NCI-H2227 treated with DMSO at 0.1 percent for 48 hours (cell line): ENCODE data around the gene ZBTB46.
"Not testable (repeated sequence)": the region's sequence is repeated elsewhere in the genome, so short reads cannot be mapped to it uniquely, and the experiment has no call there.

Experiments used
- DNase-seq: peaks from one replicate; lab custom pipeline; 2025; lab: John Stamatoyannopoulos, UW

Gene ZBTB46

GRCh38 chr20:63734946-63735858 is 95.9 kb downstream of the ZBTB46 start:
- DNase-seq: no peak

GRCh38 chr20:63734111-63734945 is 96.7 kb downstream of the ZBTB46 start:
- no peak for DNase-seq

GRCh38 chr20:63733579-63734081 is 97.4 kb downstream of the ZBTB46 start:
- DNase-seq: no peak

- no peak for DNase-seq
Measured at GRCh38 chr20:63733117-63733516, 97.9 kb downstream of the ZBTB46 start.

- DNase-seq: no peak
Measured at GRCh38 chr20:63732118-63733095, 98.7 kb downstream of the ZBTB46 start.

- no peak for DNase-seq
Measured at GRCh38 chr20:63731410-63731809, 99.7 kb downstream of the ZBTB46 start.

- not testable (repeated sequence) for DNase-seq
Measured at GRCh38 chr20:63730189-63730733, 100.8 kb downstream of the ZBTB46 start.

- DNase-seq: not testable (repeated sequence)
Measured at GRCh38 chr20:63722967-63723622, 108.0 kb downstream of the ZBTB46 start.

- DNase-seq: no peak
Measured at GRCh38 chr20:63718996-63719395, 112.1 kb downstream of the ZBTB46 start.

- DNase-seq: no peak
Measured at GRCh38 chr20:63714858-63715257, 116.2 kb downstream of the ZBTB46 start.

GRCh38 chr20:63712191-63712590 is 118.9 kb downstream of the ZBTB46 start:
- DNase-seq: no peak

GRCh38 chr20:63711085-63711645 is 119.9 kb downstream of the ZBTB46 start:
- DNase-seq: no peak

- DNase-seq: no peak
Measured at GRCh38 chr20:63709149-63709527, 121.9 kb downstream of the ZBTB46 start.

- DNase-seq: no peak
Measured at GRCh38 chr20:63708301-63709148, 122.5 kb downstream of the ZBTB46 start.

GRCh38 chr20:63707558-63708300 is 123.3 kb downstream of the ZBTB46 start, which contains the start of the genes ARFRP1 and ZGPAT:
Gene ARFRP1, minus strand, starts transcription at chr20:63707976. Its CDS starts 885 bp downstream, at chr20:63707091.
Gene ZGPAT, plus strand, starts transcription at chr20:63708039. Its CDS starts 542 bp downstream, at chr20:63708581.
- peak; percentile 79 for DNase-seq

GRCh38 chr20:63706852-63707557 is 124.1 kb downstream of the ZBTB46 start:
- peak; percentile 14 for DNase-seq

- no peak for DNase-seq
Measured at GRCh38 chr20:63706027-63706695, 124.9 kb downstream of the ZBTB46 start.
